Activated CD8-positive, alpha-beta memory T cell treated with anti-CD3 and anti-CD28 coated beads, Interleukin-2, amount 50 U/mL, for 48 hours (primary cell): ENCODE results near the gene SPATS2.

ENCODE experiments used
- DNase-seq: peaks from one replicate; pipeline ENCODE4 v3.0.0-alpha.2; 2020

SPATS2 gene

DNA sequence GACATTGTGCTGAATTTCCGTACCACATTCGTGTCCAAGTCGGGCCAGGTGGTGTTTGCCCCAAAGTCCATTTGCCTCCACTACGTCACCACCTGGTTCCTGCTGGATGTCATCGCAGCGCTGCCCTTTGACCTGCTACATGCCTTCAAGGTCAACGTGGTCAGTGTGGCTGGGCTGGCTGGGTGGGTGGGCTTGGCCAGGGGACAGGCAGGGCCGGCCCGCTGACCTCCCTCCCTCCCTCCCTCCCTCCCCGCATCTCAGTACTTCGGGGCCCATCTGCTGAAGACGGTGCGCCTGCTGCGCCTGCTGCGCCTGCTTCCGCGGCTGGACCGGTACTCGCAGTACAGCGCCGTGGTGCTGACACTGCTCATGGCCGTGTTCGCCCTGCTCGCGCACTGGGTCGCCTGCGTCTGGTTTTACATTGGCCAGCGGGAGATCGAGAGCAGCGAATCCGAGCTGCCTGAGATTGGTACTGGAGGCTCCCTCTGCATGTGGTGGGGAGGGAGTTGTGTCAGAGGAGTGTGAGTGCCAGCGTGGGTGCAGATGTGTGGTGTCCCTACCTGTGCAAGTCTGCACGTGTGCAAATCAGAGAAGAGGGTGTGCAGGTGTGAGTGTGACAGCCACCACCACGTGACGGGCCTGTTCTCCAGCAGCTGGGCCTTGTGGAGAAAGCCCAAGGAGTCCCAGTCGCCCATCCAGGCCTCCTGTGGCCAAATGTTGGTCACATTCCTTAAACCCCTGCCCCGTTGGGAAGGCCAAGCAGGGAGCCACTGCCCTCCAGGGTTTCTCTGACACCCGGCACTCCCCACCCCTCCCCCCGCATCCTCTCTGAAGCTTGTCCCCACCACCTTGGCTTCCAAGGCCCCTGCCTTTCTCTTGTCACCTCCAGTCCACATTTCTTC, 176.9 kb downstream of the SPATS2 start:
- DNase-seq: no peak

DNA sequence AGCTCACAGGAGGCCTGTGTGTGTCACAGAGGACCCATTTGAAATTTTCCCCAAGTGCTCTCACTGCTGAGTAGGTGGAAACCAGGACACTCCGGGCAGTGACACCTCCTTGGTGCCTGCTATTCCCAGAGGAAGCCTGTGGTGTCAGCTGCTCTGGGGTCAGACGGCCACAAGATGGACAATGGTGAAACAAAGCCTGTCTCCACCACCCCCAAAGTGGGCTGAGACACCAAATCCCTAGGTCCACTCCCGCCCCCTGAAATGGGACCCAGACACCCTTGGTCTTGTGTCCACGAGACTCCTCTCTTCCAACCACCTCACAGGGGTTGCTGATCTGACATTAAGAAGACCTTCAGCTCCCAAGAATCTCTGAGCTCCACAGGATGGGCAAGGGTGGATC, 178.6 kb downstream of the SPATS2 start:
- DNase-seq: no peak

DNA sequence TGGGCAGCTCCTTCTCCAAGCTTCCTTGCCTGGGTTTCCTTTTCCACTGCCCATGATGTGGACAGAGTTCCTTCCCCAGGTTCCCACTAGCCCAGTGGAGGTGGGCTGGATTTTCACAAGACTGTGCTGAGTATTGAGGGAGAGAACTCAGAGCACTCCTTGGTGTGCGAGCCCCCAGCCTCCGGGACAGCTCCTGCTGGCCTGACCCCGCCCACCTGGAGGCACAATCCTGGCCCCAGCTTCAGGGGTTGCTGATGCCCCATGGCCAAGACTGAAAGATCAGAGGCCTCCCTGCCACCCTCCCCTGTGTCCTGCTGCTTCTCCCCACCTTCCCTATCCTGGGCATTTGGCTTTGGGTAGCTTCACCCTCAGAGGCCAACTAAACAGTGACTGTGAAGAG, 179.2 kb downstream of the SPATS2 start:
- DNase-seq: no peak

DNA sequence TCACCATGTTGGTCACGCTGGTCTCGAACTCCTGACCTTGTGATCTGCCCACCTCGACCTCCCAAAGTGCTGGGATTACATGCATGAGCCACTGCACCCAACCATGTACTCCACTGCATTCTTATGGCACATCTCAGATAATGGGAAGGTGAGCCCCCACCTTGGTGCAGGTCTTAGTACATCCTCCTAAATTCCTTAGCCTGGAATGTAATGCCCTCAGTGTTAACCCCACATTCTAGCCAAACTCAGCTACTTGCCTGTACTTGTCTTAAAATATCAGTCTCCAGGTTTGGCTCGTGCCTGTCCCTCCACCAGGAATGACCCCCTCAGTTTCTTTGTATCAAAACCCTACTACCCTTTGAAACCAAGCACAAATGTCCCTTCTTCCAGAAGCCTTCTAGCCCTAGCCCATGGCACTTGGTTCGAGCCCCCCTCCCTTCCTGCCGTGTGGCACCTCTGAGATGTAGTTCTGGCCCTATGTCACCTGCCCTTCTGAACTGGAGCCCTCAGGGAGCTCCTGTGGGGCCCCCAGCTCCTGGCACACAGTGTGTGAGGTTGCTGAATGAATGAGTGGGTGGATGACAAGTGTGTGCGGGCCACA, 179.9 kb downstream of the SPATS2 start:
- no peak for DNase-seq

DNA sequence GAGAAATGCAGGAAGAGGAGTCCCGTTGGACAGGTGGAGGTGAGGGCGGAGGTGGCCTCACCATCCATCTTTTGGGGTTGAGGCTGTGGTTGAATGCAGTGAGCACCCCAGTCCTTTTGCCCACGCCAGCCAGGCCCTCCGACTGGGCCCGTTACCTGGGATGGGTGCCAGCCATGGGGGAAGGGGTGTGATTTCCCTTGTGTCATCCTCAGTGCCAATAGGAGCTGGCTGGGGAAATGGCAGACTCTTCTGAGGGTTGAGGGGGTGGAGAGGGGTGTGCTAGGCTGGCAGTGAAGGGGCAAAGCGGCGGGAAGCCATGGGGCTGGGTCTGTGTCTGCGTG, 181.2 kb downstream of the SPATS2 start:
- no peak for DNase-seq

DNA sequence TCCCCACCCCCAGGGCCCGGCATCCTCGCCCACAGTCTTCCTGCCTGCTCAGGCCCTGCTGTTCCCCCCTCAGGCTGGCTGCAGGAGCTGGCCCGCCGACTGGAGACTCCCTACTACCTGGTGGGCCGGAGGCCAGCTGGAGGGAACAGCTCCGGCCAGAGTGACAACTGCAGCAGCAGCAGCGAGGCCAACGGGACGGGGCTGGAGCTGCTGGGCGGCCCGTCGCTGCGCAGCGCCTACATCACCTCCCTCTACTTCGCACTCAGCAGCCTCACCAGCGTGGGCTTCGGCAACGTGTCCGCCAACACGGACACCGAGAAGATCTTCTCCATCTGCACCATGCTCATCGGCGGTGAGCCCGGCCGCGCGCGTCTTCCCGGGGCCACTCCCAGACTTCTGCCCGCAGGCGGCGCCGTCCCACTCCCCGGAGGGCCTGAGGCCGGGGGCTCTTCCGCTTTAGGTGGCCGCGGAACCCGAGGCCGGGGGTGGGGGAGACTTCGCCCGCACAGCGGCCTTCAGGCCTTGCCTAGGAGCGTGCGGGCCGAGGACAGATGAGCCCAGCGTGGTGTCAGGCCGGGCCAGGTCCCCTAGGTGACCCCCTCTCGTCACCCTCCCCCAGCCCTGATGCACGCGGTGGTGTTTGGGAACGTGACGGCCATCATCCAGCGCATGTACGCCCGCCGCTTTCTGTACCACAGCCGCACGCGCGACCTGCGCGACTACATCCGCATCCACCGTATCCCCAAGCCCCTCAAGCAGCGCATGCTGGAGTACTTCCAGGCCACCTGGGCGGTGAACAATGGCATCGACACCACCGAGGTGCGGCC, 181.8 kb downstream of the SPATS2 start:
- DNase-seq: peak; percentile 73

DNA sequence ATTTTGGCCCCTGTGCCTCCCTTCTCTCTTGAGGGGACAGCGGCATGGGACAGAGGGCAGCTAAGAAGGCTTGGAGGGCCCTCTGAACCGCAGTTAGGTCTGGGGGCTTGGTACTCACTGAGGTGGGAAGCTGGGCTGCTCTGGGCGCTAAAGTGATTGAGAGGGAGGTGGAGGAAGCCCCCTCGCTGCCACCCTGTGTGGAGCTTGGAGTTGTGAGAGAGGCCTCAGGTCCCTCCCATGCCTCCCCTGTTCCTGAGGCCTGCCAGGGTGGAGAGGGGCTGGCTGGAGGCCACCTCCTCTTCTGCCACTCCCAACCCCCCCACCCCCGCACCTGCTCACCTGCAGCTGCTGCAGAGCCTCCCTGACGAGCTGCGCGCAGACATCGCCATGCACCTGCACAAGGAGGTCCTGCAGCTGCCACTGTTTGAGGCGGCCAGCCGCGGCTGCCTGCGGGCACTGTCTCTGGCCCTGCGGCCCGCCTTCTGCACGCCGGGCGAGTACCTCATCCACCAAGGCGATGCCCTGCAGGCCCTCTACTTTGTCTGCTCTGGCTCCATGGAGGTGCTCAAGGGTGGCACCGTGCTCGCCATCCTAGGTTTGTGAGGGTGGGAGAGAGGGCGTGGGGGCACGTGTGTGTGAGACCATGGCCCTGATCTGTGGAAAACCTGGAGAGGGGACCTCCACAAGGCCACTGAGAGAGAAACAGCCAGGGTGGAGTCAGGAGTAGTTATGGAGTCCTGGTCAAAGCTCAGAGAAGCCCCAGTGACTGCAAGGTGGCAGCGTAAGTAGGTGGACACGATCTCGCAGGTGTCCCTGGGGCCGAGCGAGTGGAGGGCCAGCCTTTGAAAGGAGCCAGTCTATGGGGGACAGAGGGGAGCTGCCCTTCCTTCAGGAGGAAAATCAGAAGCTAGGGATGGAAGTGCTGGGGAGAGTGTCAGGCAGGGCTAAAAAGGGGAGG, 182.8 kb downstream of the SPATS2 start:
- no peak for DNase-seq

DNA sequence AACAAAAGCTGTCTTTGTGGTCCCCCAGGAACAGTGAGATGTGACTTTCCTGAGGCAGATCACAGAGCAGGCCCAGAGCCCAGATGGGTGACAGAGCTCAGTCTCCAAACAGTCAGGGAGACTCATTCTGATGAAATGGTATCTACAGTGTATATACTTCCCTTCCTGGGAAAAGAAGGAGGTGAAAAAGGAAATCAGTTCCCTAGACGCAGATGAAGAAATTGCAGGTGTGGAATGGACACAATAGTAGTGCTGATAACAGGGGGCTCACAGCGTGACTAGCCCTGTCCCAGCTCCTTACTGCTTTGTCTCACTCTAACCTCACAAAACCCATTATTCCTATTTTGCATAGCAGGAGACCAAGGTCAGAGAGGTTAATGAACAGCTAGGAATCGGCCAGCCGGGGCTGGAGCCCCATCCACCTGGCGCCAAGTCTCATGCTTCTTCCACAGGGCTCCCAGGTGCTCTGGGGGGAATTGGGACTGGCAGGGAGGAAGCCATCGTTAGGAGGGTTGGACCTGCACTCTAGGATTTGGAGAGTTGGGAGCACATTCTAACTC, 183.5 kb downstream of the SPATS2 start:
- no peak for DNase-seq

DNA sequence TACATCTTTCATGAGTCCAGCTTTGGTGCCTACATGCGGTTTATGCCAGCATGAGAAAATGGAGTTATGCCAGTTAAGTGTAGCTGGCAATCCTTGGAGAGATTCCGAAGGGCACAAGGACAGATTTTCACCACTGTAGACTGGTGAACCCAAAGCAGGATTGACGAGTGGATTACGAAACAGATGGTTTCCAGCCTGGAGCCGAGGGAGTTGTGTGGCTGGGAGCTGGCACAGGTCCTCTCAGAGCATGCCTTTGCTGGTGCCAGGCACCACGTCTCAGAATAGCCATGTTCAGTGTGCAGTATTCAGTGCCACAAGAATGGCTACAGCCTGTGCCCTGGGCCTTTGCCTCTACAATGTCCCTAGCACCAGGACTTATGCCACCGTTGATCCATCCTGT, 184.8 kb downstream of the SPATS2 start:
- no peak for DNase-seq

DNA sequence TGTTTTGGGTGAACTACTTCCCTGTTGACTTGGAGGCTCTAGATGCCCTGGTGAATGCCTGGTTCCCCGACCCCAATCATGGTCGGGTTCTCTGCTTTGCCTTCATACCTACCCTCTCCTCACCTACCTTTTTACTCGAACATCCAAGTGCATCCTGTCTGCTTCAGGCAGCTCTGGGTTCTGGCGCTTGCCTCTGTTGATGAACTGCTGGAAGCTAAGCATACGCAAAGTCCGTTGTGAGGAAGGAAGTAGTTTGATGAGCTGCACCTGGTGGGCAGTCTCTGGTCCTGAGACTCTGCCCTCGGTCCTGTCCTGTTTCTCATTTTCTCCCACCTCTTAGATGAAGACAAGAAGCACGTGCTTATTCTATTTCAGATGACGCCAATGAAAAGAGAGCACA, 185.2 kb downstream of the SPATS2 start:
- DNase-seq: no peak

DNA sequence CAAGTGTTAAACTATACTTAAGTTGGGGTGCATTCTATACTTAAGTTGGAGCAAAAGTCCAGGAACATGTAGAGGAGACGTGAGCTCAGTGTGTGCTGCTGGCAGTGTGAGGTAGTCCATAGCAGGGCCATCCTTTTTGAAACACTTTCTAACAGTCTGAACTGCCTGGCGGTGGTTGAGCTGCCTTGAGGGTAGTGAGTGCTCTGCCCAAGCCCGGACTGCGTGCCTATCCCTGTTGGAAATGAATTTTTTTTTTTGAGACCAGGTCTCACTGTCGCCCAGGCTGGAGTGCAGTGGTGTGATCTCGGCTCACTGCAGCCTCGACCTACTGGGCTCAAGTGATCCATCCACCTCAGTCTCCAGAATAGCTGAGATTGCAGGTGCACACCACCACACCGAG, 185.6 kb downstream of the SPATS2 start:
- DNase-seq: no peak

DNA sequence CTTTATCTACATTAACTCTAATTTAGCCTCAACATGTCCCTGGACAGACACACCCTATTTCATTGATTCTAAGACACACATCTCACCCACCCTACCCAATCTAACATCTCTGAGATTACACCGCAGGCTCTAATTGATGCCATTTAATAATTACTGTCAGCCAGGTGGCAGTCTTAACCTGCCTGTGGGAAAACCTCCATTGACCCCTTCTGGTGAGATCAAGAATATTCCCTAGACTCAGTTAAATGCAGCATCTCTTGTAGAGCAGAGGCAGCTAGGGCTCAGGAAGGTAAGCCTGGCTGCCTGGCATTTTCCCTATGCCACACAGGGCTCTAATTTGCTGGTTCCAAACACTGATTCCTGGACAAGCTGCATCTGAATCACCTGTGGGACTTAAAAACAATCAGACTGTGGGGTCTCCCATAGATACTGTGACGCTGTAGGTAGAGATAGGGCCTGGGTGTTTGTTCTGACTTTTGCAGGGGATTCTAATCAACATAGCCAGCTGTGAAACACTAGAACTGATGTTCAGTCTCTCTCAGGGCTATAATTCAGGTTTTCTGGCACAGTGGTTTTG, 186.3 kb downstream of the SPATS2 start:
- no peak for DNase-seq

DNA sequence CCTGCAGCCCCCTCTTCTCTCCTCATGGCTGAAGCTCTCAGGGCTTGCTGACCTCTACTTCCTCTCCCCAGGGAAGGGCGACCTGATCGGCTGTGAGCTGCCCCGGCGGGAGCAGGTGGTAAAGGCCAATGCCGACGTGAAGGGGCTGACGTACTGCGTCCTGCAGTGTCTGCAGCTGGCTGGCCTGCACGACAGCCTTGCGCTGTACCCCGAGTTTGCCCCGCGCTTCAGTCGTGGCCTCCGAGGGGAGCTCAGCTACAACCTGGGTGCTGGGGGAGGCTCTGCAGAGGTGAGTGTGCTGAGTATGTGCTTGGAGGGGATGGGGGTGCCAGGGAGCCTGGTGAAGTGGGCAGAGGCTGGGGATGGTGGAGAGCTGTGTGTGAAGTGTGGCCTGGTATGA, 187.0 kb downstream of the SPATS2 start:
- DNase-seq: no peak

DNA sequence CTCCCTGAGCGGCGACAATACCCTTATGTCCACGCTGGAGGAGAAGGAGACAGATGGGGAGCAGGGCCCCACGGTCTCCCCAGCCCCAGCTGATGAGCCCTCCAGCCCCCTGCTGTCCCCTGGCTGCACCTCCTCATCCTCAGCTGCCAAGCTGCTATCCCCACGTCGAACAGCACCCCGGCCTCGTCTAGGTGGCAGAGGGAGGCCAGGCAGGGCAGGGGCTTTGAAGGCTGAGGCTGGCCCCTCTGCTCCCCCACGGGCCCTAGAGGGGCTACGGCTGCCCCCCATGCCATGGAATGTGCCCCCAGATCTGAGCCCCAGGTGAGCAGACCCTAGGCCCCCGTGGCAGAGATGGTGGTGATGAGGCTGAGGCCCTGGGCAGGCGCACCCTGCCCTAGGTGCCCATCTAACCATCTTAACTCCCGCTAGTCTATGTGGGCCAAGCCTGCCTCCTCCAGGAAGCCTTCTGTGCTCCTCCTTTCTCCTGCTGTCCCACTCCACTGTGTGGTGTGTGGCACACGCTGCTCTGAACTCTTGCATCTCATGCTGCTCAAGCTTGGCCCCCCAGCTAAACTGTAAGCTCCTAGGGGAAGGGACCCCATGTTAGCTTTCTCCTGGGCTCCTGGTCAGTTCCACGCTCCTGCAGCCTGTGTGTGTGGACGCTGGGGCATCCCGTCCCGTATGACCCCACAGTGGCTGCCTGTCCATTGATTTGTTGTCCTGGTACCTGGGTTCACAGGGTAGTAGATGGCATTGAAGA, 188.5 kb downstream of the SPATS2 start:
- DNase-seq: no peak

DNA sequence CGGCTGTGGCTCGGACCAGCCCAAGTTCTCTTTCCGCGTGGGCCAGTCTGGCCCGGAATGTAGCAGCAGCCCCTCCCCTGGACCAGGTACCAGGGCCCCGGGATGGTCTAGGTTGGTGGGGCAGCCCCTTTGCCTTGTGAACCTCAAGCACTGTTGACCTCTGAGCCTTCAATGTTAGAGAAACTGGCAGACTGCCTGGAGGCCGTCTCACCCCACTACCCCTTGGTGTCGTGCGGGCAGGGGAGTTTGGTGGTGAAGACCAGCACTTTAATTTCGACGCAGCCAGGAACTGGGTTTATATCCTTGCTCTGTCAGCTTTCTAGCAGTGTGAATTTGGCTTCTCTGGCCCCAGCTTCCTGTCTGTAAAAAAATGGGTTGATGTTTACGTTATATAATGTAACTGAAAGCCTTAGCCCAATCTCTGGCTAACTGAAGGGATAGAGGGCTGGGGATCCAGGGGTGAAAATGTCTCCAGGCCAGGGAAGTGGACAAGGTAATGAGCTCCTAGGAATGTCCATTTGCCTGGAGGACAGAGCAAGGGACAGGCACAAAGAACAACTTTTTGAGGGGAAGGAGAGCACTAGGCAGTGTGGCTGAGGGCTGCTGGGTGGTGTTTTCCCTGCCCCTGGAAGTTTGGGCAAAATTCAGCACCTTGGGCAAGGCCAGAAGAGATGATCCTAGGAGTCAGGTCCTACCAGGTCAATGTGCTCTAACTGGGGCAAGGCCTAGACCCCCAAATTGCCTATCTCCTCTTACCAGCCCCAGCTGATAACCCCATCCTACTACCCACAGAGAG, 189.3 kb downstream of the SPATS2 start:
- no peak for DNase-seq

DNA sequence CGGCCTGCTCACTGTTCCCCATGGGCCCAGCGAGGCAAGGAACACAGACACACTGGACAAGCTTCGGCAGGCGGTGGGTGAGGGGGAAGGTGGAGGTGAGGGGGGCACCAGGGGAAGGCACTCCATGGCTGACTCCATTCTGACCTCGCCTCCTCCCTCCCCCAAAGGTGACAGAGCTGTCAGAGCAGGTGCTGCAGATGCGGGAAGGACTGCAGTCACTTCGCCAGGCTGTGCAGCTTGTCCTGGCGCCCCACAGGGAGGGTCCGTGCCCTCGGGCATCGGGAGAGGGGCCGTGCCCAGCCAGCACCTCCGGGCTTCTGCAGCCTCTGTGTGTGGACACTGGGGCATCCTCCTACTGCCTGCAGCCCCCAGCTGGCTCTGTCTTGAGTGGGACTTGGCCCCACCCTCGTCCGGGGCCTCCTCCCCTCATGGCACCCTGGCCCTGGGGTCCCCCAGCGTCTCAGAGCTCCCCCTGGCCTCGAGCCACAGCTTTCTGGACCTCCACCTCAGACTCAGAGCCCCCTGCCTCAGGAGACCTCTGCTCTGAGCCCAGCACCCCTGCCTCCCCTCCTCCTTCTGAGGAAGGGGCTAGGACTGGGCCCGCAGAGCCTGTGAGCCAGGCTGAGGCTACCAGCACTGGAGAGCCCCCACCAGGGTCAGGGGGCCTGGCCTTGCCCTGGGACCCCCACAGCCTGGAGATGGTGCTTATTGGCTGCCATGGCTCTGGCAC, 190.1 kb downstream of the SPATS2 start:
- no peak for DNase-seq

DNA sequence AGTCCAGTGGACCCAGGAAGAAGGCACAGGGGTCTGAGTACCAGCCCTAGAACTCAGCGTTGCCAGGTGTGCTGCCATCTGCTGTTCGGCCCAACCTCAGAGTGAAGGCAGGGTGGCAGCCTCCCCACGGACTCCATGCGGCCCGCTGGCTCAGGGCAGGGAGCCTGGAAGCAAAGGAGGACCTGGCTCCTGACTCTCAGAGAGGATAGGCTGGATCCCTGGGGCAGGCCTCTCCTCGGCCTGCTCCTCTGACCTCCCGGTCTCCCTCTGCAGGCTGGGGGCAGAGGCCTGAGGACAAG, 190.6 kb downstream of the SPATS2 start:
- no peak for DNase-seq

DNA sequence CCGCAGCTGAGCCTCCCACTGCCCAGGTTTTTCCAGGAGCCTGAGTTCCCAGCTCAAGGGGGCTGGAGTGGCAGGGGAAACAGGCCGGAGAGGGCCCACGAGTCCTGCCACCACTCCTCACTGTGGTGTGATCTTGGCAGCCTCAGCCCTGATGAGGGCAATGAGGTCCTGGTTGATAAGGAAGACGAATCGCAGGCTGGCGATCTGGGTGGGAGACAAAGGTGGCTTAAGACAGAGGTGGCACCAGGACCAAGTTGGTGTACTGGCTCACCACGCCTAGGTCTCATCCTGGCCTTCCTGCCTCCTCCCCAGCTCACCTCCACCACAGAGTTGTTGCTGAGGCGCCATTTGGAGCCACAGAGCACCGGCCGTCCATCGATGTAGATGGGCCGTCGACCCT, 191.3 kb downstream of the SPATS2 start:
- DNase-seq: no peak

DNA sequence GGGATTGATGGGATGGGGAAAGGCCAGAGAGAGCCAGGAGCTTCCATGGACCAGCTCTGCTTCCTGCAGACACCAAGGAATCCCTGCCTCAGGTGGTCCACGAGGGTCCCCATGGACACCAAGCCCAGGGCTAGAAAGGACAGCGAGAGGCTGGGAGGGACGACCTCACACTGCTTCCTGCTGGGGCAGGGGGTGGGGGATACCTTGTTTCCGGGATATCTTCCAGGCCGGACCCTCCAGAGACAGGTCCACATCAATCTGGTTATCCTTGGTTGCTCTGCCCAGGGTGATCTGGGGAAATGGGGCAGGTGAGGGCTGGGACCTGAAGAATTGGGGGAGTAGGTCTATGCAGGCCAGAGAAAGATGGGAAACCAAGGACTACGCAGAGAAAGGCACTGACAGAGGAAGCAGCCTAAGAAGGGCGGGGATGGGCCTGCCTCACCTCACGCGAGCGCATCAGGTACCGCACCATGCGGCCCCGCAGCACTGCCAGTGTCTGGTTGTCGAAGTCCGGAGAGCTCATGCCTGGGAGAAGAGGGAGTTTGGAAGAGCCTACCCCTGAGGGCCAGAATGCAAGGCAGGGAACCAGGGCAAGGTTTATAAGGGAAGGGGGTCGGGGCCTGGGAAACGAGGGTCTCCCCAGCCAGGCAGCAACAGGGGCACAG, 191.9 kb downstream of the SPATS2 start:
- DNase-seq: no peak
